K562 (cell line): ENCODE results near the gene SCO1. TPM values are rescaled to one million over a fixed set of nuclear protein-coding genes. Genes with fewer than 3 reads are reported as not detected.

Source experiments
- ATAC-seq: fragments of 200-7000 bp; cut with Tn5 transposase; 3 replicates; pipeline ENCODE4 v1.9.1; 2020; ENCODE audit warnings: moderate library complexity
- BruUV-seq: library from RNA; stranded (reverse); fragments of 400-500 nt; replicated peaks from 2 replicates; lab custom pipeline; 2021; lab: Mats Ljungman, UMichigan
- CTCF ChIA-PET: fragments of 300-600 bp; formaldehyde crosslinking; extraction: SDS; loops from one replicate; lab custom pipeline; 2021; ENCODE audit warnings: low intra/inter-chr PET ratio; lab: Yijun Ruan, JAX
- POLR2A ChIA-PET: fragments of 300-600, 350-650 bp; sonication (Branson Sonifier 250); formaldehyde crosslinking; extraction: SDS; loops from one replicate; lab custom pipeline; 2021; ENCODE audit warnings: antibody characterized with exemption, inconsistent platforms; lab: Yijun Ruan, JAX
- DNase-seq, 4 experiments: peaks; one replicate each; pipeline versions ENCODE4 v3.0.0 to v3.0.0-alpha.2; 2011 to 2018; ENCODE audit warnings: low spot score in 3 of 4, mixed read lengths in 3 of 4; ENCODE audit errors: extremely low read depth in 1 of 4
- FAIRE-seq: peaks from 2 replicates; lab custom pipeline; 2011; peaks lifted over from hg19 to GRCh38; lab: Jason Lieb, UNC
- H2AFZ ChIP-seq: 2 replicates; pipeline ENCODE4 v1.6.0; 2011; ENCODE audit warnings: low read depth, low read length, control low read depth, inconsistent platforms
- H3K27ac ChIP-seq: fragments of 200-600 bp; 3 replicates; pipeline ENCODE4 v1.8.0; 2011; ENCODE audit warnings: low read depth, mild to moderate bottlenecking, control low read depth, inconsistent platforms, low read length, moderate library complexity, mixed read lengths; ENCODE audit errors: extremely low read depth
- H3K27me3 ChIP-seq, 2 experiments: fragments of 300-600 bp in 1 of 2; 2 replicates in 1 of 2; 3 replicates in 1 of 2; pipeline versions ENCODE4 v1.6.0 to v1.8.0; 2011; ENCODE audit warnings: inconsistent platforms in 2 of 2, low read length in 2 of 2, mild to moderate bottlenecking in 1 of 2, mixed read lengths in 1 of 2, moderate library complexity in 1 of 2; ENCODE audit not compliant: control insufficient read depth in 2 of 2, insufficient read depth in 2 of 2
- H3K36me3 ChIP-seq: fragments of 300-600 bp; 3 replicates; pipeline ENCODE4 v1.8.0; 2011; ENCODE audit warnings: mild to moderate bottlenecking, low read length, inconsistent platforms; ENCODE audit not compliant: control insufficient read depth, insufficient read depth
- H3K4me1 ChIP-seq, 2 experiments: fragments of 200-600 bp in 1 of 2; replicated peaks in 1 of 2; 2 replicates in 1 of 2; 3 replicates in 1 of 2; pipeline versions ENCODE4 v1.5.1 to v1.8.0; 2011; ENCODE audit warnings: inconsistent platforms in 2 of 2, low read length in 2 of 2, mild to moderate bottlenecking in 1 of 2, mixed read lengths in 1 of 2, moderate library complexity in 1 of 2; ENCODE audit not compliant: control insufficient read depth in 2 of 2, insufficient read depth in 2 of 2
- H3K4me2 ChIP-seq: 2 replicates; pipeline ENCODE4 v1.6.1; 2011; ENCODE audit warnings: low read length, control low read depth, inconsistent platforms, mixed read lengths; ENCODE audit not compliant: insufficient read depth
- H3K4me3 ChIP-seq: fragments of 200-600 bp; sonication (generic), shearing (Covaris generic); 2 replicates; pipeline ENCODE4 v1.5.1; 2016; ENCODE audit warnings: control low read depth, inconsistent platforms
- H3K79me2 ChIP-seq: fragments of 200-600 bp; 3 replicates; pipeline ENCODE4 v1.8.0; 2011; ENCODE audit warnings: low read length, inconsistent platforms; ENCODE audit not compliant: control insufficient read depth, insufficient read depth
- H3K9ac ChIP-seq, 2 experiments: 2 replicates each; pipeline versions ENCODE4 v1.6.0 to v1.6.1; 2011; ENCODE audit warnings: low read depth in 2 of 2, low read length in 2 of 2, control low read depth in 1 of 2, inconsistent platforms in 1 of 2, mild to moderate bottlenecking in 1 of 2, mixed read lengths in 1 of 2; ENCODE audit not compliant: insufficient read depth in 1 of 2
- H3K9me1 ChIP-seq: one replicate; pipeline ENCODE4 v1.6.0; 2011; ENCODE audit warnings: inconsistent platforms, mild to moderate bottlenecking, low read length, moderate library complexity; ENCODE audit not compliant: control insufficient read depth, insufficient read depth
- H3K9me3 ChIP-seq: replicated peaks from 2 replicates; pipeline ENCODE4 v1.5.1; 2011; ENCODE audit warnings: low read depth, low read length, inconsistent platforms; ENCODE audit not compliant: control insufficient read depth, insufficient read depth
- H4K20me1 ChIP-seq: replicated peaks from 2 replicates; pipeline ENCODE4 v1.6.1; 2011; ENCODE audit warnings: low read length, inconsistent platforms, mixed read lengths; ENCODE audit not compliant: control insufficient read depth, insufficient read depth
- ATF1 ChIP-seq, 2 experiments: fragments of 450-650 bp in 1 of 2; IDR thresholded peaks; 2 replicates each; pipeline ENCODE4 v1.6.1; 2016; ENCODE audit warnings: missing compliant biosample characterization in 1 of 2, missing genetic modification characterization in 1 of 2
- HDAC6 ChIP-seq: IDR thresholded peaks from 2 replicates; pipeline ENCODE4 v1.6.1; 2012; ENCODE audit warnings: low read depth, mild to moderate bottlenecking, control low read depth, inconsistent platforms, low read length, moderate library complexity
- HDGF ChIP-seq: fragments of 450-650 bp; IDR thresholded peaks from 2 replicates; pipeline ENCODE4 v1.6.1; 2016
- IRF2 ChIP-seq: sonication (generic); formaldehyde crosslinking; IDR thresholded peaks from 2 replicates; pipeline ENCODE4 v1.8.1; 2022; ENCODE audit warnings: mild to moderate bottlenecking, missing genetic modification reagents
- MED1 ChIP-seq: sonication (generic); formaldehyde crosslinking; IDR thresholded peaks from 2 replicates; pipeline ENCODE4 v1.8.1; 2023; ENCODE audit warnings: missing genetic modification reagents, borderline replicate concordance
- SAFB2 ChIP-seq: fragments of 200-400 bp; formaldehyde crosslinking; IDR thresholded peaks from 2 replicates; pipeline ENCODE4 v1.6.1; 2018; ENCODE audit warnings: borderline replicate concordance, low read length, low read depth, moderate library complexity; ENCODE audit not compliant: severe bottlenecking
- TCFL5 ChIP-seq: fragments of 250-450 bp; sonication (Bioruptor Pico); conservative IDR thresholded peaks from 2 replicates; pipeline ENCODE4 v1.6.1; 2021; ENCODE audit warnings: mild to moderate bottlenecking, moderate library complexity, matching md5 sums
- WHSC1 ChIP-seq: IDR thresholded peaks from one replicate; pipeline ENCODE4 v1.6.1; 2012; ENCODE audit warnings: low read length, control low read depth, inconsistent platforms
- ZNF146 ChIP-seq: IDR thresholded peaks from one replicate; pipeline ENCODE4 v1.6.1; 2018; ENCODE audit warnings: missing compliant biosample characterization; ENCODE audit not compliant: unreplicated experiment
- ZZZ3 ChIP-seq: fragments of 450-650 bp; IDR thresholded peaks from 2 replicates; pipeline ENCODE4 v1.6.1; 2016; ENCODE audit warnings: antibody characterized with exemption, mild to moderate bottlenecking, moderate library complexity
- WGBS: fragments of 100-300 bp; shearing (Covaris generic); methylation state at CpG from one replicate; pipeline ENCODE4 v1.1.6; 2016; ENCODE audit warnings: low coverage, mixed read lengths; ENCODE audit not compliant: insufficient coverage; ENCODE audit errors: missing lambda C conversion rate; 5-methylcytosine and 5-hydroxymethylcytosine counted together
- in situ Hi-C: fragments of 300-500 bp; cut with MboI; formaldehyde crosslinking; loops from 4 replicates; pipeline ENCODE4 v1.15.0; 2018; ENCODE audit warnings: inconsistent platforms, mixed read lengths
- intact Hi-C: fragments of 100-400 bp; cut with micrococcal nuclease; formaldehyde crosslinking; loops from 2 replicates; pipeline ENCODE4 v1.14.2; 2022
- polyA plus RNA-seq, 8 experiments: library from polyadenylated mRNA; depleted of rRNA in 4 of 8; stranded (reverse) in 5 of 8; unstranded in 3 of 8; fragments of >200 nt; fragmentation: Nextera tagmentation in 2 of 8; fragmentation: Illumina TruSeq in 1 of 8; extraction: Ambion mirVana in 2 of 8; extraction: Trizol in 1 of 8; gene quantifications; 2 replicates each; pipeline versions ENCODE4 v1.2.1 to v1.2.3, GENCODE V29; 2011 to 2014; ENCODE audit warnings: inconsistent platforms in 1 of 8, missing spikeins in 1 of 8
- total RNA-seq, 7 experiments: library from RNA; depleted of rRNA in 6 of 7; stranded (reverse); fragments of >200 nt in 6 of 7; fragmentation: Illumina TruSeq in 2 of 7; extraction: Trizol in 2 of 7; gene quantifications; 2 replicates each; pipeline versions ENCODE4 v1.2.1 to v1.2.3, GENCODE V29; 2011 to 2021; ENCODE audit warnings: low replicate concordance in 1 of 7
- TF ChIP-seq, protein P1 (sequence below), 2 experiments: fragments of 450-650 bp in 1 of 2; sonication (generic) in 1 of 2; formaldehyde crosslinking in 1 of 2; IDR thresholded peaks in 1 of 2; conservative IDR thresholded peaks in 1 of 2; 2 replicates each; pipeline versions ENCODE4 v1.6.1 to v1.8.1; 2016 to 2023; ENCODE audit warnings: mild to moderate bottlenecking in 2 of 2, moderate library complexity in 2 of 2, inconsistent platforms in 1 of 2, missing genetic modification reagents in 1 of 2
- TF ChIP-seq, protein P2 (sequence below), 2 experiments: fragments of 450-650 bp in 1 of 2; IDR thresholded peaks; 2 replicates each; pipeline ENCODE4 v1.6.1; 2011 to 2017; ENCODE audit warnings: low read depth in 2 of 2, antibody characterized with exemption in 1 of 2, borderline replicate concordance in 1 of 2, low read length in 1 of 2, mild to moderate bottlenecking in 1 of 2, mixed read lengths in 1 of 2; ENCODE audit not compliant: control insufficient read depth in 1 of 2
- TF ChIP-seq, protein P3 (sequence below): sonication (generic); formaldehyde crosslinking; IDR thresholded peaks from 2 replicates; pipeline ENCODE4 v1.8.1; 2022; ENCODE audit warnings: missing genetic modification reagents
- TF ChIP-seq, protein P4 (sequence below): fragments of 450-650 bp; formaldehyde crosslinking; IDR thresholded peaks from 2 replicates; pipeline ENCODE4 v1.4.0; 2022; ENCODE audit warnings: missing genetic modification characterization

Gene SCO1
- total and polyA plus RNA-seq, 9 of the 15 experiments (the other 6 are each of a cell fraction or from before 2014, with no cell fraction given): 7.1 to 40.9 (median 22.1) TPM

DNA sequence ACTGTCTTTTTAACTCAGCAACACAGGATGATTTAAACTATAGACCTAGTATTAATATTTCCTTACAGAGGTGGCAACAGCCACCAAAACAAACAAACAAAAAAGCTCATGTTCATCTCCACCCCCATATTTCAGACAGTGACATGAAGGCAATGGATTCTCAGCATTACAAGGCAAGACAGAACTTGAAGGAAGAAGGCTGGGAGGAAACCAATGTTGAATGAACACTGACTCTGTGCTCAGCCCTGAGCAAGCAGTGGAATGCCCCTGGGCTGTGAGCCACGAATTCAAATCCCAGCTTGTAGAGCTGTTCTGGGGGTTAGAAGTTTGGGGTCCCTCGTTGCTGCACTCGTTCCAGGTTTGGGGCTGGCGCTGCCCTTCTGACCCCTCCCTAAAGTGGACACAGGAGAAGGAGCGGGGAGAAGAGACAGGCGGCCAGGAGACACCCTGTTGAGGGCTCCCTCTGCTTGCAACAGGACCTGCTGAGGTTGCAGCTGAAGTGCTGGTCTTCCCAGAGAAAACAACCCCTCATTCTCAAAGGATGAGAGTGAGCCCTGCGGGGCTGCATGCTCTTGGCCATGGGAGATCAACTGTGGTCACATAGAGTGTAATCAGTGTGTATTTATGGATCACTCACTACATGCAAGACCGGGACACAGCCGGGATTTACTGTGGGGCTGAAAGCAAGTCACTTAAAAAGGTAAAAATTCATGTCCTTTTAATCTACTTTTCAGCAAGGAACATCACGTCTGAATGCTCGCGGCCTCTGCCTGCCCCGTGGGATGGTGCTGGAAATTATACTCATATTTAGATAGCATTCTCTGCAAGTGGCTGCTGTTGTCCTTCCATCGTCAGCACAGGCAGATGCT is 74.5 kb downstream of the SCO1 start:
- no peaks in the 10 kb centered on the region; a peak in 1 of 5 replicates for H3K4me1 ChIP-seq
- FAIRE-seq: no peak
- H4K20me1 ChIP-seq: no peaks in the 10 kb centered on the region
- peaks cover 0 to 28% of the 10 kb centered on the region in 2 experiments; a peak in 4 of 5 replicates for H3K27me3 ChIP-seq
- no peak overlapping the region for H3K4me2 ChIP-seq
- H3K4me3 ChIP-seq: no peak overlapping the region
- DNase-seq: no peak
- WGBS: 2% methylated on average over 12 of the region's 14 CpGs
- no peak overlapping the region for H3K27ac ChIP-seq
- no peaks in the 10 kb centered on the region for H3K9me1 ChIP-seq
- H3K36me3 ChIP-seq: no peaks in the 10 kb centered on the region
- intact Hi-C loops (no loop called here), in situ Hi-C loops (no loop called here)
- no peaks in the 10 kb centered on the region for H3K9me3 ChIP-seq
- CTCF ChIA-PET: no interaction called here
- H3K79me2 ChIP-seq: no peaks in the 10 kb centered on the region
- BruUV-seq: no TSS peak
- ATAC-seq: no peak
- POLR2A ChIA-PET: no interaction called here
- H2AFZ ChIP-seq: no peak overlapping the region
- no peak overlapping the region for H3K9ac ChIP-seq
- TF ChIP-seq HDGF (no peak), SAFB2 (no peak), WHSC1 (no peak), IRF2 (CRISPR knock-in tag) (no peak), ZNF146 (no peak), ATF1 (CRISPR knock-in tag; IDR thresholded peaks at IDR 0.05) (no peak), ATF1 (tag; IDR thresholded peaks at IDR 0.05) (no peak), ZZZ3 (no peak), MED1 (CRISPR knock-in tag) (no peak), TCFL5 (CRISPR knock-in tag) (no peak), HDAC6 (no peak)
- TF ChIP-seq, protein P1, sequence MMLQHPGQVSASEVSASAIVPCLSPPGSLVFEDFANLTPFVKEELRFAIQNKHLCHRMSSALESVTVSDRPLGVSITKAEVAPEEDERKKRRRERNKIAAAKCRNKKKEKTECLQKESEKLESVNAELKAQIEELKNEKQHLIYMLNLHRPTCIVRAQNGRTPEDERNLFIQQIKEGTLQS (IDR thresholded peaks at IDR 0.05): no peak
- TF ChIP-seq, protein P1 (CRISPR knock-in tag; conservative IDR thresholded peaks at IDR 0.05): no peak
- TF ChIP-seq, protein P2, sequence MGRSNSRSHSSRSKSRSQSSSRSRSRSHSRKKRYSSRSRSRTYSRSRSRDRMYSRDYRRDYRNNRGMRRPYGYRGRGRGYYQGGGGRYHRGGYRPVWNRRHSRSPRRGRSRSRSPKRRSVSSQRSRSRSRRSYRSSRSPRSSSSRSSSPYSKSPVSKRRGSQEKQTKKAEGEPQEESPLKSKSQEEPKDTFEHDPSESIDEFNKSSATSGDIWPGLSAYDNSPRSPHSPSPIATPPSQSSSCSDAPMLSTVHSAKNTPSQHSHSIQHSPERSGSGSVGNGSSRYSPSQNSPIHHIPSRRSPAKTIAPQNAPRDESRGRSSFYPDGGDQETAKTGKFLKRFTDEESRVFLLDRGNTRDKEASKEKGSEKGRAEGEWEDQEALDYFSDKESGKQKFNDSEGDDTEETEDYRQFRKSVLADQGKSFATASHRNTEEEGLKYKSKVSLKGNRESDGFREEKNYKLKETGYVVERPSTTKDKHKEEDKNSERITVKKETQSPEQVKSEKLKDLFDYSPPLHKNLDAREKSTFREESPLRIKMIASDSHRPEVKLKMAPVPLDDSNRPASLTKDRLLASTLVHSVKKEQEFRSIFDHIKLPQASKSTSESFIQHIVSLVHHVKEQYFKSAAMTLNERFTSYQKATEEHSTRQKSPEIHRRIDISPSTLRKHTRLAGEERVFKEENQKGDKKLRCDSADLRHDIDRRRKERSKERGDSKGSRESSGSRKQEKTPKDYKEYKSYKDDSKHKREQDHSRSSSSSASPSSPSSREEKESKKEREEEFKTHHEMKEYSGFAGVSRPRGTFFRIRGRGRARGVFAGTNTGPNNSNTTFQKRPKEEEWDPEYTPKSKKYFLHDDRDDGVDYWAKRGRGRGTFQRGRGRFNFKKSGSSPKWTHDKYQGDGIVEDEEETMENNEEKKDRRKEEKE (IDR thresholded peaks at IDR 0.05; ENCODE audit: borderline replicate concordance in 1 of 2, control insufficient read depth in 1 of 2, low read depth in 2 of 2, low read length in 1 of 2): no peak
- TF ChIP-seq, protein P3, sequence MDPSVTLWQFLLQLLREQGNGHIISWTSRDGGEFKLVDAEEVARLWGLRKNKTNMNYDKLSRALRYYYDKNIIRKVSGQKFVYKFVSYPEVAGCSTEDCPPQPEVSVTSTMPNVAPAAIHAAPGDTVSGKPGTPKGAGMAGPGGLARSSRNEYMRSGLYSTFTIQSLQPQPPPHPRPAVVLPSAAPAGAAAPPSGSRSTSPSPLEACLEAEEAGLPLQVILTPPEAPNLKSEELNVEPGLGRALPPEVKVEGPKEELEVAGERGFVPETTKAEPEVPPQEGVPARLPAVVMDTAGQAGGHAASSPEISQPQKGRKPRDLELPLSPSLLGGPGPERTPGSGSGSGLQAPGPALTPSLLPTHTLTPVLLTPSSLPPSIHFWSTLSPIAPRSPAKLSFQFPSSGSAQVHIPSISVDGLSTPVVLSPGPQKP (CRISPR knock-in tag): no peak
- TF ChIP-seq, protein P4, sequence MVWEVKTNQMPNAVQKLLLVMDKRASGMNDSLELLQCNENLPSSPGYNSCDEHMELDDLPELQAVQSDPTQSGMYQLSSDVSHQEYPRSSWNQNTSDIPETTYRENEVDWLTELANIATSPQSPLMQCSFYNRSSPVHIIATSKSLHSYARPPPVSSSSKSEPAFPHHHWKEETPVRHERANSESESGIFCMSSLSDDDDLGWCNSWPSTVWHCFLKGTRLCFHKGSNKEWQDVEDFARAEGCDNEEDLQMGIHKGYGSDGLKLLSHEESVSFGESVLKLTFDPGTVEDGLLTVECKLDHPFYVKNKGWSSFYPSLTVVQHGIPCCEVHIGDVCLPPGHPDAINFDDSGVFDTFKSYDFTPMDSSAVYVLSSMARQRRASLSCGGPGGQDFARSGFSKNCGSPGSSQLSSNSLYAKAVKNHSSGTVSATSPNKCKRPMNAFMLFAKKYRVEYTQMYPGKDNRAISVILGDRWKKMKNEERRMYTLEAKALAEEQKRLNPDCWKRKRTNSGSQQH (CRISPR knock-in tag): no peak
